GM21717 (cell line): ENCODE measurements around the gene POU2F1.
"Not testable (repeated sequence)": the region's sequence is repeated elsewhere in the genome, so short reads cannot be mapped to it uniquely, and the experiment has no call there.

Source experiments
- ATAC-seq: cut with Tn5 transposase; IDR thresholded peaks from one replicate; pipeline ENCODE4 v1.9.1; 2021; ENCODE audit warnings: mild to moderate bottlenecking, moderate library complexity; ENCODE audit not compliant: unreplicated experiment

Gene POU2F1

GRCh38 chr1:167305706-167306277 is 85.1 kb downstream of the POU2F1 start:
- ATAC-seq: no peak

GRCh38 chr1:167310732-167311131 is 90.0 kb downstream of the POU2F1 start:
- ATAC-seq: no peak

GRCh38 chr1:167312871-167313270 is 92.2 kb downstream of the POU2F1 start:
- ATAC-seq: no peak

GRCh38 chr1:167314671-167315070 is 94.0 kb downstream of the POU2F1 start:
- ATAC-seq: no peak

GRCh38 chr1:167317463-167317862 is 96.8 kb downstream of the POU2F1 start:
- no peak for ATAC-seq

GRCh38 chr1:167319206-167319605 is 98.5 kb downstream of the POU2F1 start:
- not testable (repeated sequence) for ATAC-seq

GRCh38 chr1:167322483-167322882 is 101.8 kb downstream of the POU2F1 start:
- ATAC-seq: no peak

GRCh38 chr1:167325151-167325550 is 104.5 kb downstream of the POU2F1 start:
- ATAC-seq: no peak

GRCh38 chr1:167328306-167328815 is 107.7 kb downstream of the POU2F1 start:
- peak; percentile 4 for ATAC-seq

- ATAC-seq: peak; percentile 63
Measured at GRCh38 chr1:167328816-167329483, 108.3 kb downstream of the POU2F1 start.

GRCh38 chr1:167330601-167331293 is 110.1 kb downstream of the POU2F1 start:
- peak; percentile 30 for ATAC-seq

GRCh38 chr1:167331650-167332049 is 111.0 kb downstream of the POU2F1 start:
- no peak for ATAC-seq

GRCh38 chr1:167332503-167332902 is 111.8 kb downstream of the POU2F1 start:
- ATAC-seq: no peak

GRCh38 chr1:167333124-167333523 is 112.4 kb downstream of the POU2F1 start:
- no peak for ATAC-seq

- no peak for ATAC-seq
Measured at GRCh38 chr1:167333703-167334102, 113.0 kb downstream of the POU2F1 start.

GRCh38 chr1:167339405-167339804 is 118.7 kb downstream of the POU2F1 start:
- no peak for ATAC-seq

- peak; percentile 79 for ATAC-seq
Measured at GRCh38 chr1:167342846-167343245, 122.2 kb downstream of the POU2F1 start.

- ATAC-seq: no peak
Measured at GRCh38 chr1:167344112-167344511, 123.4 kb downstream of the POU2F1 start.

GRCh38 chr1:167344615-167345385 is 124.1 kb downstream of the POU2F1 start:
- no peak for ATAC-seq

- ATAC-seq: no peak
Measured at GRCh38 chr1:167345386-167345733, 124.7 kb downstream of the POU2F1 start.

- no peak for ATAC-seq
Measured at GRCh38 chr1:167357305-167357704, 136.6 kb downstream of the POU2F1 start.
